ENCODE measurements around the gene SEPTIN10.

Gene SEPTIN10

DNA sequence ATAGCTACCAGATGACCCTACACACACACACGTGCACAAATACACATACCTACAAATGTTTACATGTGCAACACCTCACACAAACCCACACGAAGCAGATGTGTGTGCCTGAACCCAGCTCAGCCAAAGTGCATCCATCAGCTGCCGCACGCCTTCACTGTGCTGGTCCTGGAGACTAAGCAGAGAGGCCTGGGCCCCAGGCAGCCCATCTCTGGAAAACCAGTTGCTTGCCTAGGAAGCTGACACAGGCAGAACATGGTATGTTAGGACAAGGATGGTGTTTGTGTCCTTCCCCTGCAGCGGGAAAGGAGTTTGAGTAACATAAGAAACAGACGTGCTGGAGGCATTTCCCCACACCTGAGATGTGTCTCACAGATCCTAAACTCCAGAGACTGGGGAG is 86.7 kb downstream of the SEPTIN10 start:
- H3K4me3 ChIP-seq (ENCODE audit: low read length), result no peak overlapping the region
- WGBS, result 95% methylated on average over 6 of the region's 6 CpGs
- no peaks in the 10 kb centered on the region for H3K9me3 ChIP-seq (ENCODE audit: insufficient read depth, low read depth, low read length)
- no peaks in the 10 kb centered on the region for H3K36me3 ChIP-seq (ENCODE audit: insufficient read depth, low read length)
- H3K4me1 ChIP-seq (ENCODE audit: insufficient read depth, low read length), result no peaks in the 10 kb centered on the region
- H3K27ac ChIP-seq (ENCODE audit: low read depth, low read length), result no peak overlapping the region
- no peak overlapping the region for H3K9ac ChIP-seq (ENCODE audit: low read depth, low read length)
- no peaks in the 10 kb centered on the region for H3K27me3 ChIP-seq (ENCODE audit: insufficient read depth, low read length)

DNA sequence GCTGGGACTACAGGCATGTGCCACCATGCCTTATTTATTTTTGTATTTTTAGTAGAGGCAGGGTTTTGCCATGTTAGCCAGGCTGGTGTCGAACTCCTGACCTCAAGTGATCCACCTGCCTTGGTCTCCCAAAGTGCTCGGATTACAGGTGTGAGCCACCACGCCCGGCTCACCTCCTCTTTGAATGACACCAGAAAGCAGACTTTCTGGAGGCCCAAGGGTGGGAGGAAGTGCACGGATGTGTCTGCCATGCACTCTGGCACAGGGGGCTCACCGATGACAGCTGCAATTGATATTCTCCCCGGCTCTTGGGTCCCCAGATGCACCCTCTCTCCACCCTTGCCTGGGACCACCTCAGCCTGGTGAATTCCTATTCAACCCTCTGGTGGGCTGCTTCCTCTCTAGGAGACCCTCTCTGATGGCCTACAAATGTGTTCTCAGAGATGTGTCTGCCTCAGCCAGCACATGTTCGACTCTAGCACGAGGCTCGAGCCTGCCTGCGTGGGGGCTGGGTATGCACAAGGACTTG is 87.3 kb downstream of the SEPTIN10 start:
- no peaks in the 10 kb centered on the region for H3K36me3 ChIP-seq (ENCODE audit: insufficient read depth, low read length)
- H3K9ac ChIP-seq (ENCODE audit: low read depth, low read length), result no peak overlapping the region
- 95% methylated on average over 11 of the region's 11 CpGs for WGBS
- no peak overlapping the region for H3K27ac ChIP-seq (ENCODE audit: low read depth, low read length)
- H3K4me3 ChIP-seq (ENCODE audit: low read length), result no peak overlapping the region
- no peaks in the 10 kb centered on the region for H3K27me3 ChIP-seq (ENCODE audit: insufficient read depth, low read length)
- no peaks in the 10 kb centered on the region for H3K9me3 ChIP-seq (ENCODE audit: insufficient read depth, low read depth, low read length)
- no peaks in the 10 kb centered on the region for H3K4me1 ChIP-seq (ENCODE audit: insufficient read depth, low read length)

DNA sequence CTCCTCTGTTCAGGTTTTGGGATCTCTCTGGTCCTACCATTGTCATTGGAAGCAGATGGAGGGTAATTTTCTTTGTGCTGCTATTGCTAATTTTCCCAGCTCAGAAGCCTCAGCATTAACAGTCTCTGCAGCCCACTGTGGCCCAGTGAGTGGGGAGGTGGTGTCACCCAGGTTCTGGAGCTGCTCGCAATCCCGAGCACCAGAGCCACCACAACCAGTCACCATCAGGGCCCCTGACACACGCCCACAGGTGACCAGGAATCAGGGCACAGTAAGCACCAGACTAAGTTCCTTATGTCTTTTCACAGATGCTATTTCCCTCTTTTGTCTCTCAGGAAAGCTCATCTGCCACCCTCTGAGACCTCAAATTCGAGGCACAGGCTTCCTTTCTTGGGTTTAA is 87.9 kb downstream of the SEPTIN10 start:
- 87% methylated on average over 4 of the region's 4 CpGs for WGBS
- H3K9me3 ChIP-seq (ENCODE audit: insufficient read depth, low read depth, low read length), result no peaks in the 10 kb centered on the region
- no peak overlapping the region for H3K9ac ChIP-seq (ENCODE audit: low read depth, low read length)
- no peak overlapping the region for H3K4me3 ChIP-seq (ENCODE audit: low read length)
- no peaks in the 10 kb centered on the region for H3K4me1 ChIP-seq (ENCODE audit: insufficient read depth, low read length)
- H3K27ac ChIP-seq (ENCODE audit: low read depth, low read length), result no peak overlapping the region
- no peaks in the 10 kb centered on the region for H3K27me3 ChIP-seq (ENCODE audit: insufficient read depth, low read length)
- H3K36me3 ChIP-seq (ENCODE audit: insufficient read depth, low read length), result no peaks in the 10 kb centered on the region

DNA sequence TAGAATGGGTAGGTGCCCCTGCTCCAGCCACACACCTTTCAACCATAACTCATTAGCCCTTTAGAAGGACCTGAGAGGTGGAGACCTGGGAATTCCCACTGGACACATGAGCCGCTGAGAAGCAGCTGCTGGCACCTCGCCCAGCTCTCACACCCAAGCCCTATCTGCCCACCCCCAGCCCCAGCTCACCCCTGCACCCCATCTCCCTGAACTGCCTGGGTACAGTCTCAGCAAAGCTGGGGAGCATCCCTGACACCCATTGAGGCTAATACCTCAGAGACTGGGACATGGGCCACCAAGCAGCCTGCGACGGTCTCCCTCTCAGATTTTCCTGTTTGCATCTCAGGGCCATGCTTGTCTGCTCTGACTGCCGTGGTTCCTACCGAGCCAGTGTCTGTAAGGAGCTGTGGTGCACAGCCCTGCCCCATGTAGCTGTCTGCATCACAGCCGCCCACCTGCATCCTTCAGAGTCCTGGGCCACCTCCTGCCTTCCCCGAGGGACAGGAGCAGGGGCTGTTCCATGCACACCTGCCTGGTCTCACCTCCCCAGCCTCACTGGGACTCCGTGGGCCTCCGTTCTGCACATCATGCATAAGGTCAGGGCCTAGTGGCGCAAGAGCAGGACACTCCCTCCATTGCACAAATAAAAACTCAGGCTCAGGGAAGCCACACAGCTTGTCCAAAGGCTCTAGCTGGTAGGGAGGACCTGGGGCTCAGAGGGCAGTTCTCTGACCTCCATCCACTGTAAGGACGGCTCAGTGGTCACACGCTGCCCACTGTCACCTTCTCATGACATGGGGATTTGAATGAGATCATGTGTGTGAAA is 90.0 kb downstream of the SEPTIN10 start:
- H3K9ac ChIP-seq (ENCODE audit: low read depth, low read length), result no peak overlapping the region
- WGBS, result 93% methylated on average over 13 of the region's 13 CpGs
- H3K27ac ChIP-seq (ENCODE audit: low read depth, low read length), result no peak overlapping the region
- no peaks in the 10 kb centered on the region for H3K27me3 ChIP-seq (ENCODE audit: insufficient read depth, low read length)
- H3K4me3 ChIP-seq (ENCODE audit: low read length), result no peak overlapping the region
- H3K4me1 ChIP-seq (ENCODE audit: insufficient read depth, low read length), result no peaks in the 10 kb centered on the region
- no peaks in the 10 kb centered on the region for H3K36me3 ChIP-seq (ENCODE audit: insufficient read depth, low read length)
- H3K9me3 ChIP-seq (ENCODE audit: insufficient read depth, low read depth, low read length), result no peaks in the 10 kb centered on the region

DNA sequence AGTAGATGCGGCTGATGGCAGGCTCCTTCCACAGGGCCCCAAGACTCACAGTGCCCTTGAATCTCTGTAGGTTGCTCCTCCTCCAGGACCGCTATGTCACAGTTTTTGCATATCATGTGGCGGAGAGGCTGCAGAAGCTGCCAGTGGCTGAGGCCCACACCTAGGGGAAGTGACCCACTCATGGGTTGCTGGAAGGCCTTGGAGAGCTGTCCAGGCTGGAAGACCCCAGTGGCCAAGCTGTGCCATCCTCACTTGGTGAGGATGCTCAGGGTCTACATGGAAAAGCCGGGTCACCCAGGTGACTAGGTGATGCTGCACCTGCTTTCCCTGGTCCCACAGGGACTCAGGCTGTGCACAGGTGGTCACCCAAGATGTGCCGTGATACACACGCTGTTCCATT is 90.6 kb downstream of the SEPTIN10 start:
- H3K36me3 ChIP-seq (ENCODE audit: insufficient read depth, low read length), result no peaks in the 10 kb centered on the region
- H3K27me3 ChIP-seq (ENCODE audit: insufficient read depth, low read length), result no peaks in the 10 kb centered on the region
- H3K27ac ChIP-seq (ENCODE audit: low read depth, low read length), result no peak overlapping the region
- 86% methylated on average over 6 of the region's 6 CpGs for WGBS
- no peaks in the 10 kb centered on the region for H3K4me1 ChIP-seq (ENCODE audit: insufficient read depth, low read length)
- no peak overlapping the region for H3K9ac ChIP-seq (ENCODE audit: low read depth, low read length)
- H3K4me3 ChIP-seq (ENCODE audit: low read length), result no peak overlapping the region
- H3K9me3 ChIP-seq (ENCODE audit: insufficient read depth, low read depth, low read length), result no peaks in the 10 kb centered on the region

DNA sequence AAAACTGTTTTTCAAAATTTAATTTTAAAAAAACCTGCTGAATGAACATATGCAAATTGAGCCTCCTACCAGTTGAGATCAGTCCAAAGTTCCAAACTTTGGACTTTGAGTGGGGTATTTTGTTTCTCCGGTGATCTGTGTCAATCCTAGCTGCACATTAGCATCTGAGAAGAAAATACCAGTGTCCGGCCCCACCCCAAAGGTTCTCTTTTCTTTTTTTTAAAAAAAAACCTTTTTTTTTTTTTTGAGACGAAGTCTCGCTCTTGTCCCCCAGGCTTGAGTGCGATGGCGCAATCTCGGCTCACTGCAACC is 91.7 kb downstream of the SEPTIN10 start:
- Histone ChIP-seq H3K27me3 (ENCODE audit: insufficient read depth, low read length) (no peaks in the 10 kb centered on the region), H3K36me3 (ENCODE audit: insufficient read depth, low read length) (no peaks in the 10 kb centered on the region), H3K9ac (ENCODE audit: low read depth, low read length) (no peak overlapping the region), H3K27ac (ENCODE audit: low read depth, low read length) (no peak overlapping the region), H3K9me3 (ENCODE audit: insufficient read depth, low read depth, low read length) (no peaks in the 10 kb centered on the region), H3K4me3 (ENCODE audit: low read length) (no peak overlapping the region), H3K4me1 (ENCODE audit: insufficient read depth, low read length) (no peaks in the 10 kb centered on the region)
- 93% methylated on average over 7 of the region's 7 CpGs for WGBS

DNA sequence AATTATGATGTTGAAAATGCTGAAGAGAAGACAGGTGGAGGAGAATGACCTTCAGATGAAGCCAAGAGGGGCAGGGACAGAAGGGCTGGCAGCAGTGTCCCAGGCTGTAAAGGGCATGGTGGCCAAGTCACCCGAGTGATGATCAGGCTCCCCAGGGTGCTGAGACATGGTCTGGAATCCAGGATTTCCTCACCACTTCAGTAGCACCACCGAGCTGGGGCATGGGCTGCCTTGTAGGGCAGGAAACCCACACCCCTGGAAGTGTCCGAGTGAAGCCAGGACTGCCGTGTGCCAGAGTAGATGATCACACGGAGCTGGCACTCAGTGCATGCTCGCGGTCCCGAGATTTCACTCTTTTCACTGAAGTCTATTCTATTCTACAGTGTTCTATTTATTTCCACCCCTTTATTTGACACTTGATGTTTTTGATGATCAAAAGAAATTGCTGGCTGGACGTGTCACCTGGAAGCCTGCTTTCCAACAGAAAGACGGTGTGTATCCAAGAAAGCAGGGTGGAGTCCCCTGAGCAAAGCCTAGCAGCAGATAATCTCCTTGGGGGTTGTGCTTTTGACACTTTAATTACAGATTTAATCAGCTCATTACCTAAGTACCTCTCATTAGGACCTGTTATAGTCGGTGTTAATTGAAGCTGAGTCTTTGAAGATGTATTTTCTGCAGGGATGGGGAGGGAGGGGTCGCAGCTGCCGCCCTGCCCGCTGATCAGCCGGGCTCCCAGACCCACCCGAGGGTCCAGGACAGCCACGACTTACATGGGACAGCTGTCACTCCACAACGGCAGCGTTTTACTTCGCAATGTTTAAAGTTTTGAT is 92.3 kb downstream of the SEPTIN10 start:
- no peak overlapping the region for H3K9ac ChIP-seq (ENCODE audit: low read depth, low read length)
- no peaks in the 10 kb centered on the region for H3K4me1 ChIP-seq (ENCODE audit: insufficient read depth, low read length)
- WGBS, result 91% methylated on average over 20 of the region's 20 CpGs
- H3K9me3 ChIP-seq (ENCODE audit: insufficient read depth, low read depth, low read length), result no peaks in the 10 kb centered on the region
- no peaks in the 10 kb centered on the region for H3K27me3 ChIP-seq (ENCODE audit: insufficient read depth, low read length)
- H3K36me3 ChIP-seq (ENCODE audit: insufficient read depth, low read length), result no peaks in the 10 kb centered on the region
- H3K27ac ChIP-seq (ENCODE audit: low read depth, low read length), result no peak overlapping the region
- H3K4me3 ChIP-seq (ENCODE audit: low read length), result no peak overlapping the region

DNA sequence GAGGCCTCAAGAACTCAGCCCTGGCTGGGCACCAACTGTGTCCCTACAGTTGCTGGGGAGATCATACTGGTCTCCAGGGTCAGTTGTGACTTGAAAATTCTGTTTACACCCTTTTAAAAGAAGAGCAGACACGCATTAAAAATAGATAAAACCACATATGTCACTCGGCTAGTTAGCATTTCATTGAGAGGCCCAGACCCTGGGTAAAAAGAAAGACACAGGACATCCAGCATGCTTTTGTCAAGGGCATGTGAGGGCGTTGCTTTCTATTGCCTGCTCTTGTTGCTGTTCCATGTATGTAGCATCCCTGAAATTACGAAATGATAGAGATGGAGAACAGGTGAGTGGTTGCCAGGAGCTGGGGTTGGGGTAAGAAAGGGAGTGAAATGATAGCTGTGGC is 94.3 kb downstream of the SEPTIN10 start:
- no peak overlapping the region for H3K27ac ChIP-seq (ENCODE audit: low read depth, low read length)
- WGBS, result 88% methylated on average over 4 of the region's 4 CpGs
- no peaks in the 10 kb centered on the region for H3K4me1 ChIP-seq (ENCODE audit: insufficient read depth, low read length)
- no peak overlapping the region for H3K9ac ChIP-seq (ENCODE audit: low read depth, low read length)
- H3K36me3 ChIP-seq (ENCODE audit: insufficient read depth, low read length), result no peaks in the 10 kb centered on the region
- H3K4me3 ChIP-seq (ENCODE audit: low read length), result no peak overlapping the region
- H3K27me3 ChIP-seq (ENCODE audit: insufficient read depth, low read length), result no peaks in the 10 kb centered on the region
- no peaks in the 10 kb centered on the region for H3K9me3 ChIP-seq (ENCODE audit: insufficient read depth, low read depth, low read length)

DNA sequence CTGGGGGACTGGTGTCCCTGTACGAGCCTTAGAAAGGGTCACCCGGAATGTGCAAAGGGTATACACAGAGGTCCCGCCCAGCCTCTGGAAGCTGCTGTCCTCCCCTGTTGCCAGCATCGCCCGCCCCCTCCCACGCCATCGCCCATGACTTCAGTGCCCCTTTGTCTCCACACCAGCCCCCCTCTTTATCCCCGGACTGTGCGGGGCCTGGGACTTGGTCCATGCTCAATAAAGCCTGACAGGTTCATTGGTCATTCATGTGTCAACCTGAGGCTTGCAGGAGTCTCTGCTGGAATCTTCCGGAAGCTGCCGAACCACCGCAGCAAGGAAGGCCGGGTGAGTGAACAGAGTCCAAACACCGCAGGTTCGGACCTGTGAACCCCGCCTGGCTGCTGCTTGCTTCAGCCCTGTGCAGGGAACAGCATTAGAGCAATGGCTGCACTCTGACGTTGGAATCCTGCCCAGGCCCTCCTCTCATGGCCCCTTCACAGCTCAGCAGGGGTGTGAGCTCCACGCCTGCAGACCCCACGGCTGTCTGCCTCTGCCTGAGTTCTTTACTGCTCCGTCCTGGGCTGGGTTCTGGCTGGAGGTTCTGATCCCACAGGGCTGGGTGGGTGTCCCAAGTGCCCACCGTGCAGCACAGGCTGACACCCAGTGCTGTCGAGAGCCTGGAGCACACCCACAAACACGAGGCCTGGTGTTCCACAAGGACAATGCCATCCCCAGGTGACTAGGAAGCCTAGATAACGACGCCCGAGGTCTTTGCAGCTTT is 96.5 kb downstream of the SEPTIN10 start:
- 91% methylated on average over 26 of the region's 26 CpGs for WGBS

DNA sequence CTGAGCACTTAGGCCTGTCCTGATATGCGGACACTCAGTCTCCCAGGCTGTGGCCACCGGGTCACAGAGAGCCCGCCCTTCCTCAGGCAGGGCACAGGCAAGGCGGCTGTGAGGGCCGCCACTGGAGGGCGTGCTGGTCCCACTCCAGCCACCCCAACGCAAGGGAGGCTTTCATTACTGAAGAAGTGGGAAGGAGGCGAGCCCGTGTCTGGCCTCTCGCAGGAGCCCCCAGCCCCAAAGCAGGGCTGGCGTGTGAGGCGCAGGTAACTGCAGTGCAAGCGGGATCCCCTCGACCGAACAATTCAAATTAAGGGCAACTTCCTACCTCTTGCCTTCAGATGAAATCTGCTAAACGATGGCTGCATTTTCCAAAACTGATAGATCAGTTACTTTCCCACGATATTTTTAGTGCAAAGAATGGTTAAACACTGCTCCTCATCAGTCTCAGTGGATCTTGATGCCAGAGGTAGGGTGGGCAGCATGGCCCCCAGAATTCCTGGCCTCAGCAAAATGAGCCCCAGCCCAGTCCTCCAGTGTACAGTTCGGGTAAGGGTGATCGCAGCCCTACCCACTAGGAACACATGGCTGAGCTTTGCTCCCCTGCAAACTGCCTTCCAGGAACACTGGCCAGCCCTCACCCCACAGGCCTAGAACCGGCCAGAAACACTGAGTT is 97.2 kb downstream of the SEPTIN10 start:
- Histone ChIP-seq H3K27ac (ENCODE audit: low read depth, low read length) (no peak overlapping the region), H3K36me3 (ENCODE audit: insufficient read depth, low read length) (no peaks in the 10 kb centered on the region), H3K27me3 (ENCODE audit: insufficient read depth, low read length) (no peaks in the 10 kb centered on the region), H3K9me3 (ENCODE audit: insufficient read depth, low read depth, low read length) (no peaks in the 10 kb centered on the region), H3K4me3 (ENCODE audit: low read length) (no peak overlapping the region), H3K9ac (ENCODE audit: low read depth, low read length) (no peak overlapping the region), H3K4me1 (ENCODE audit: insufficient read depth, low read length) (no peaks in the 10 kb centered on the region)
- 32% methylated on average over 20 of the region's 20 CpGs for WGBS

More for the DNA sequence above, 96.5 kb downstream of the SEPTIN10 start:
- Histone ChIP-seq H3K9ac (ENCODE audit: low read depth, low read length) (no peak overlapping the region), H3K4me3 (ENCODE audit: low read length) (no peak overlapping the region), H3K36me3 (ENCODE audit: insufficient read depth, low read length) (no peaks in the 10 kb centered on the region), H3K27me3 (ENCODE audit: insufficient read depth, low read length) (no peaks in the 10 kb centered on the region), H3K9me3 (ENCODE audit: insufficient read depth, low read depth, low read length) (no peaks in the 10 kb centered on the region), H3K27ac (ENCODE audit: low read depth, low read length) (no peak overlapping the region), H3K4me1 (ENCODE audit: insufficient read depth, low read length) (no peaks in the 10 kb centered on the region)
